ENCODE measurements around the gene COMMD3. TPM values are rescaled to one million over a fixed set of nuclear protein-coding genes. Genes with fewer than 3 reads are reported as not detected.
"Not testable (repeated sequence)": the region's sequence is repeated elsewhere in the genome, so short reads cannot be mapped to it uniquely, and the experiment has no call there.

COMMD3 gene
- 36.5 TPM for total RNA-seq

DNA sequence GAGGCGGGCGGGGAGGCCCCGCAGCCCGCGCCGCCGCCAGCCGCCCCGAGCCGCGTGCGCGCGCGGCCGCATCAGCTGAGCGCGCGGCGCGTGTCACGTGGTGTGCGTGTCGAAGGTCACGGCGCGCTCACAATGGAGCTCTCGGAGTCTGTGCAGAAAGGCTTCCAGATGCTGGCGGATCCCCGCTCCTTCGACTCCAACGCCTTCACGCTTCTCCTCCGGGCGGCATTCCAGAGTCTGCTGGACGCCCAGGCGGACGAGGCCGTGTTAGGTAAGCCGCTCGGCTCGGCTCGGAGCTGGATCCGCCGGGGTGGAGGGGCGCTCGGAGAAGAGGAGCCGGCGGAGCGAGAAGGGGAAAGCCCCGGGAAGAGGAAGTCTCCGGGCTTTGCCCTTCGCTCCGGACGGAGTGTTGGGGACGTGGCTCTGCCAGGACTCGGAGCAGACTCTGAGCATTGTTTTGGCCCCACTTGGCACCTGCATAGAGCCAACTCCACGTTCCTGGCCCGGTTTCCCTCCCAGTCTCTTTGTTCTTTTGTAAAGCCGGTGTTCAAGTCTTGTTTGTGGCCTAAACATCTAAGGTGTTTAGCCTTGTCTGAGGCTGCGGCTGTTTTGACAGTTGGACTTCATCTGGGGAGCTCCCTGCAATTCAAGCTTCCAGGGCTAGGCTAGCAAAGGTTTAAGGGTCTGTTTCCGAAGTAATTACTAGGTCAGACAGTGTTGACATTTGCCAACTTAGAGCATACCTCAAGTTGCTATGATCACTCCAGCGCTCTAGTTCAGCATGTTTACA, at the start of gene COMMD3:
COMMD3 (plus strand) TSS at position 103 of the 790 bp plus-strand sequence; CDS start at position 133, 30 bp downstream.
- peak; percentile 90 for ATAC-seq

- ATAC-seq, result no peak
Measured at GRCh38 chr10:22268503-22268902, 47.7 kb upstream of the COMMD3 start.

DNA sequence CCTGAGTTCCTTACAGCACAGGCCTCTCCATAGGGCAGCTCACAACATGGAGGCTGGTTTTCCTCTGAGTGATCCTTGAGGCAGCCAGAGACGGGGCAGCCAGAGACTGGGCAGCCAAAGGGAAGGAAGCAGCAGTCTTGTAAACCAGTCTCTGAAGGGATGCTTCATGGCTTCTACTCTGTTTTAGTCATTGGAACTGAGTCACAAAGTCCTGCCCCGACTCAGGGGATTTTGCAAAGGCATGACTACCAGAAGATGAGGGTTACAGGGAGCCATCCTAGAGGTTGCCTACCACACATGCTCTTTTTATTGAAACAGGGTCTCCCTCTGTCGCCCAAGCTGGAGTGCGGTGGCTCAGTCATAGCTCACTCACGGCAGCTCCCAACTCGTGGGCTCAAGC, 44.4 kb upstream of the COMMD3 start:
- no peak for ATAC-seq

DNA sequence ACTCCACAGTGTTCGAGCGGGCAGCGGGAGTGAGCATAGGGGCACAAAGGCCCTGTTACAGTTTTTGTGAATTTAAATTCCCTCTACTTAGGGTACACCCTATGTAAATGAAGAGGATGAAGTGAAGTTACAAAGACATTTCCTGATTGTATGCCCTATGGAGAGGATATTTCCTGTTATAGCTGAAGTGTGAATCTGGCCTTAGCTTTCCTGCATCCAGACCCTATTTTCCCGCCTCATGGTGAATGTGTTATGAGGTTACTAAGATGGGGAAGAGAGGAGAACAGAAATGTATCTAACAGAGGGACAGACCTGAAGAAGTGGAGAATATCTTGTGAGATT, 37.8 kb upstream of the COMMD3 start:
- ATAC-seq, result no peak

DNA sequence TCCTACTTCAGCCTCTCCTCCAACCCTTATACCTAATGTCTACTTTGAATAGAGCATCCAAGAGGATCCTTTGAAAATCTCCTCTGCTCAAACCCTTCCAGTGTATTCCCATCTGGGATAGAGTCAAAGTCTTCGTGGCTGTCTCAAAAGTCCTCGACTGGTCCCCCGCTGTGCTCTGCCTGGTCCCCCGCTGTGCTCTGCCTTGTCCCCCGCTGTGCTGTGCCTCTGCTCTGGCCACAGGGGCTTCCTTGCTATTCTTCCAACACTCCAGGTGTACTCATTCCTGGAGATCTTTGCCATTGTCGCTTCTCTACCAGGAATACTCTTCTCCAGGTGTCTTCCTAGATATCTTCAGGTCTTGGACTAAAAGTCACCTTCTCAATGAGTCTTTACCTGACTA, 36.1 kb upstream of the COMMD3 start:
- no peak for ATAC-seq

DNA sequence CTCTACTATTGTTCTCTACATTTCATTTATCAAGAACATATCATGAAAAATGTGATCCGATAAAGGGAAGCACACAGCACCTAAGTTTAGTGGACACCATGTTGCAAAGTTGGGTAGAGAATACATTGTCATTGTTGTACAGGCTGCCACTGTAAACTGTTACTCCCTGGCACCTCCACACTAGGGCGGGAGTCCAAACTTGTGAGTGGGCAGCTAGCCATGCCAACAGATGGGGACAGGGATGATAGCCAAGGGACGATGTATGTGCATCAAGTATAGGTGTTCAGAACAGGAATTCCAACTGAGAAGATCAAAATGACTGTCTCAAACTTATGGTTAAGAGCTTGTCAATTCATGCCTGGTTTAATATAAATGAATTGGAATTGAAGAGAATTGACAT, 31.1 kb upstream of the COMMD3 start:
- ATAC-seq, result no peak

DNA sequence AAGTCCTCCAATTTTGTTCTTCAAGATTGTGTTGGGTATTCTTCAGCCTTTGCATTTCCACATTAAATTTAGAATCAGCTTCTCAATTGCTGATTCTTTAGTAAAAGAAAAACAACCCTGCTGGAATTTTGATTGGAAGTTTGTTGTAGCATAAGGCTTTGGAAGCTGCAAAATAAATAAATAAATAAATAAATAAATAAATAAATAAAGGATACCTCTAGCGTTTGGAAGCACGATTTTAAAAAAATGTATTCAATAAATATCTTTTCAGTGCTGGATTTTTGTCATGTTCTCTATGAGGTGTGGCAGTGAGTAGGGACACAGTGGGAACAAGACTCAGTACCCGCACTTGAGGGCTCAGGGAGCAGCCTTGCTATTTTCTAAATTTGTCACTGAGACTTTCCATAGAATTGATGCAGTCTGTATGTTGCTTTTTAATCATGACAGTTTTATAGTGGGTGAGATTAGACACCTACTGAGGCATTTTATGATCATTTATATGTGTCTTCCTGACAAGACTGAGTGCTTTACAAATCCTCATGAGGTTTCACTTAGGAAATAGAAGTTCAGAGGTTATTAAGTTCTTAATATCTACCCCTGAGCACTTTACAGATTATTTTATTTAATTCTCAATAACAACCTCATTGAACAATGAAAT, 22.3 kb upstream of the COMMD3 start:
- ATAC-seq, result no peak

GRCh38 chr10:22294694-22295093, 21.5 kb upstream of the COMMD3 start:
- ATAC-seq, result no peak

DNA sequence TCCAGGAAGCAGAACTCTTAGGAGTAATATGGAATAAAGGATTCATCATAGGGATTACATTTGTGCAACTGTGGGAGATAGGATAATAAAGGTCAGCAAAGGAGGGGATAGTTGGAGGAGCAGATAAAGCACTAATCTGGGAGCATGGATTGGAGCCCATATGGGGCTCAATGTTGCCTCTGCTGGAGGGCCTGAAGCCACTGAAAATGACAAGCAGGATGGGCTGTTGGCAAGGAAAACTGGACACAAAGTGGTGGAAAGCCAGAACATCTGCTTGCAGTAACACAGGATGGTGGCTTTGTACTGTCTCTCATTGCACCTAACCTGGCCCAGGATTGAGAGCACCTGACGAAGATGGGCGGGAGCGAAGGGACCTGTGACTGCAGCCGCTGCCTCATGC, 15.0 kb upstream of the COMMD3 start:
- no peak for ATAC-seq

GRCh38 chr10:22303461-22303860, 12.7 kb upstream of the COMMD3 start:
- ATAC-seq, result no peak

DNA sequence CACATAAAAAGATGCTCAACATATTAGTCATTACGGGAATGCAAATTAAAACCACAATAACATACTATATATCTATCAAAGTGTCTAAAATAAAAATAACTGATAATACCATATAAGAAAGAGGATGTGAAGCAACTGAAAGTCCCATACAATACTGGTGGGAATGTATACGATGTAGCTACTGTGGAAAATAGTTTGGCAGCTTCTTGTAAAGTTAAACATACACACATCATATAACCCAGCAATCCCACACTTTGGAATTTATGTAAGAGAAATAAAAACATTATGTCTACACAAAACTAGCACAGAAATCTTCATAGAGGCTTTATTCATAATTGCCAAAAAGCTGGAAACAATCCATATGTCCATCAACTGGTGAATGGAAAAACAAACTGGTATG, 10.5 kb upstream of the COMMD3 start:
- no peak for ATAC-seq

DNA sequence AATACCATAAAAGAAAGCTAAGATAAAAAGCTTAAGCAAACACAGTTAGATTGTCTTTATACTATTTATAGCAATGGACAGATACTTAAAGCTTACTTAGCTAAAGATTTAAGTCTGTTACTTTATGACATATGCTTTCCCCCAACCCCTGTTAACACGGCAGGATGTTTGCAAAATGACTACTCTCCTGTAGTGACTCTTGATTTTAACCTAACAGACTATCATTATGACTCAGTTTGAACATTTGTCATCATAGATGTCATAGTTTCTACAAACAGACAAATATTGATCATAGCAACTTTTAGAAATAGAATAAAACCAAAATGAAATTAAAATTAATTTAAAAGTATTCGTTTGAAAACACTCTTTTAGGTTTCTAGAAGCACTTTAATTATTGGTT, 7.8 kb upstream of the COMMD3 start:
- no peak for ATAC-seq

GRCh38 chr10:22309180-22310000, 6.8 kb upstream of the COMMD3 start:
- no peak for ATAC-seq

GRCh38 chr10:22310012-22310411, 6.2 kb upstream of the COMMD3 start:
- not testable (repeated sequence) for ATAC-seq

GRCh38 chr10:22310928-22311327, 5.3 kb upstream of the COMMD3 start:
- no peak for ATAC-seq

GRCh38 chr10:22314852-22315251, 1.3 kb upstream of the COMMD3 start:
- ATAC-seq, result no peak

DNA sequence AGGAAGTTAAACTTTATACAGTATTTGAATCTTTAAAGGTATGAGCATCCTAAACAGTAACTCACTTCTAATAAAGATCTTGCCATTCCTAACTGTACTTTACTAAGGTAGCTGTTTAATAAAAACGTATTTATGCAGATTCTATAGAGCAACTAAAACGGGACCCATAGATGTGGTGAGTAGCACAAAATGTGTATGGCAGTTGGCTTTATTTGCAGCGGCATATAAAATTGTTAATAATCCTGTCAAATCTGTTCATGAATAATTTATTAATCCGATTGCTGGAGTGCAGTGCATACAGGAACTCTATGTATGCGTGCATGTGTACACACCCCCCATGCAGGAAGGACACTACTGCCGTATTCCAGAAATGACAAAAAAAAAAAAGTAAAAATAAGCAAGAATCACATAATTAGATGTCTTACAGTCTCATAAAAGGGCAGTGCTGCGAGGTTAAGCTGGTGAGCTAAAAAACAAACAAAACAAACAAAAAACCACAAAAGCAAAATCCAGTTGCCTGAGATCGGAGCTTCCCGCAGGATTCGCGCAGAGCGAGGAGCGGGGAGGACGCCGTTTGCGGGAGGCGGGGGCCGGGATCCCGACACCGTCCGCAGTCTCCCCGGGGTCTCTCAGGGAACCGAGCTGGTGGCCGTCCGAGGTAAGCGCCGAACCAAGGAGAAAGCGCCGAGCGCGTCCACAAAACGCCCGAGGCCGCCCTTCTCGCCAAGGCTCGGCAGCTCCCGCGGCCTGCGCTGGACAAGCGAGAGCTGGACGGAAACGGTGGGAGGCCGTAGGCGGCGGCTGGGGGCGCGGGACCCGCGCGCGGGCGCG, 518 bp upstream of the COMMD3 start:
- no peak for ATAC-seq

DNA sequence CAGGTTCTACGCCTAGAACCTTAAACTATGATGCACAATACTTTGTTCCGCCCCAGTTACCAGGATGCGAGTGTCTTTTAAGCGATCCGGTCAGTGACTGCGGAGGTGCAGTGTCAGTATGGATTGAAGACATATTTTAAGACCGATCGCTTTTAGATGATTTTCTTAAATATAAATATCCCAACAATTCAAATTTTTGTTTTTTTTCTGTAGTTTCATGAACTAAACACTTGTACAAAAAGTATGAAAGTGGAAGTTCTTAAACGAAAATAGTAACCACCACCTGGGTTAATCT, 835 bp downstream of the COMMD3 start:
- no peak for ATAC-seq

GRCh38 chr10:22317771-22318565, 1.8 kb downstream of the COMMD3 start:
- ATAC-seq, result no peak

GRCh38 chr10:22318772-22319171, 2.6 kb downstream of the COMMD3 start:
- no peak for ATAC-seq

DNA sequence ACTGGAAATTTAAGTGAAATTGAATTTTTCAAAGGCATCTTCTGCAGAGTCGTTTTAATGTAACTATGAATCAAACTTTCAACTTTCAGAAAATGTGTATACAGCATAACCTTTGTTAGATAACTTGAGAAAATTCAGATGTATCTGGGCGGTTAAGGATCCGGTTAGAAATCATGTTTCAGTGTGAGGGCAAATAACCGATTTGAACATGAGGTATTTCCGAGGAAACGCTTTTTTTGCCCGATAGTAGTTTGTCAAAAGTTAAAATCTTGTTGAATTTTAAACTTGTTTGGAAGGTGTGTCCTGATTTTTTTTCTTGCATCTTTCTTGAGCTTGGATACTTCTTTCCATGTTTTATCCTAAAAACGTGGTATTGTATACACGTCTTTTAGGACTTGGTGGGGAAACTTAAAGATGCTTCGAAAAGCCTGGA, 3.4 kb downstream of the COMMD3 start:
- no peak for ATAC-seq

DNA sequence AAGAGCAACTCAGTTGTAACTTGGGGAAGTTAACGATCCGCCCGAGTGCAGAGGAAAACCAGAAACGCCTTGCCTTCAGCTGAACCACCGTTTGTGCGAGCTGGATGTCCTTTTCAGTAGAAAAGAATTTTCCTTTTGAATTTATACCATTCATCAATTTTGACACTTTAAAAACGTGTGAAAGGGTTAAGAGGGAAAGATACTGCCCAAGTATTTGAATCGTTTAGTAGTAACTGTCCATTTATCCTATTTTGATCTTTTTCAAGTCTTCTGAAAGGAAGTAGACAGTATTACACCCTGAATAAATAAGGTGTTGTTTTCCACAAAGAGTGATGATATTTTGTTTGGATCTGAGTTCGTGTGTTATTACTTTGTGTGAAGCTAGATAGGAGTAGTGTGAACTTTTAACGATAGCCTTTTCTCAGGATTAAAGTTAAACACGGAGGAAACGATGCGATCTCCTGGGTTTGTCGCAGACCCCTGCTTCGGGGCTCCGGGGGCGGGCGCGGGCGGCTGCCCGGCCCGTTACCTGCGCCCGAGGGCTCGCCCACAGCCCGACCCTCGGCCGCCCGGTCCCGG, 3.9 kb downstream of the COMMD3 start:
- no peak for ATAC-seq
